Inferior parietal cortex (tissue), 1 donor: ENCODE results near the gene MYO5B.
"Not testable (repeated sequence)": the region's sequence is repeated elsewhere in the genome, so short reads cannot be mapped to it uniquely, and the experiment has no call there.

Experiments used
- DNase-seq: peaks from one replicate; pipeline ENCODE4 v3.0.0-alpha.2; 2016; ENCODE audit errors: extremely low spot score

MYO5B gene

DNA sequence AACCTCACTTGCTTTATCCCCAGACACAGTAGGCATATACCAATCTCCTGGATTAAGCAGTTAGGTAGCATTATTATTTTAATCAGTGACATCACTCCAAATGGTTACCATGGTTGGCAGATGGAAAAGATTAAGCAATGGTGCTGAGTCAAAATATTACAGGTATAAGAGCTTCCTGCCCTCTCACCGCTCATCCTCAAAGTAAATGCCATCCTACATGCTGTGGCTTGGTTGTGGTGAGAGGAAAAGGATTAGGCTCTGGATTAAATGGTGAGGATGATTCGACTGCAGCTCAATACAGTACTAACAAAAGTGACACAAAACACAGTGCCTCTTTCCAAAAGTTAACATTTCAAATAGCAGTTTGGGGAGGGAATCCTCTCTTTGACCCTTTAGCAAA is 272.7 kb downstream of the MYO5B start:
- no peak for DNase-seq

DNA sequence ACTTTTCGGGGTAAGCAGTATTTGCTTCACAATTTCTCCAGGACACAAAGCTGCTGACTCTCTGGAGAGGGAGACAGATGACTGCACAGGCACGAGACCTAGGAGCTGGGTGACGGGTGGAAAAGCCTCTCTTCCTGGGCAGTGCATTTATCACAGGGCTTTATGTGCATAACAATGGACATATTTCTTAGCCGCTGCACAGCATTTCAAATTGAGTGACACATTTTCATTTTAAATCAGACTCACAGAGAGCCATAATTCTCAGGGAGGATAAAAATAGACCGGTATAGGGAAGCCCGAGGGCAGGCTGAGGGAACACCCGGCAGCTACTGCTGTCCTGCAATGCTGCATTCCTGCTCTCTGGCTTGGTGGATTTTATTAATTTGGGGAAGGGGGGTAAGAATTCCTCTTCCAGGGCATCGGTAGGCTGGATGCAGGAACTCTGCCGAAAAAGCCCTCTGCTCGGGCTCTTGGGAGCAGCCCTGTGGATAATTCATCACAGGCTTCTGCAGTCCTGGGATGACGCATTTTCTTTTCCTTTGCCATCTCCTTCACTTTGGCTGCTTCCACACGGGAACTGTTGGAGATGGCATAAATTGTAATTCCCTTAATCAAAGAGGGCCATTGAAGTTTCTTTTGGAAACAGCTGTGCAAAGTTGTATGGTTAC is 273.5 kb downstream of the MYO5B start:
- no peak for DNase-seq

DNA sequence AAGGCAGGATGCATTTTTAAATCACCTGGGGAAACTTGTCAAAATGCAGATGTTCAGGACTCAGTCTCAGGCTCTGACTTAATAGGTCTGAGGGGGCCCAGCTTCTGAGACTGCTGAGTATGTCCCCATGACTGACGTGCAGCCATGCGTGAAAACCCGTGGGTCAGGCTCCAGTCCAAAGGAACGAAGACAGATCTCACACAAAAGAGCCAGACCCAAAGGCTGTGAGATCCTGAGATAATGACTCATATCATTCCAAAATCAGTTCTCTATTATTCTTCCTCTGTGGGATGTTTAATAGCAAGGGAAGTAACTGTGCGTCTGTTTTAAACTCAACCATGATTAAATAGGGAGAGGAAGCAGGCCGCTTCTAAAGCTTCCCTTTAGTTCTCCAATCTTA is 274.2 kb downstream of the MYO5B start:
- no peak for DNase-seq

DNA sequence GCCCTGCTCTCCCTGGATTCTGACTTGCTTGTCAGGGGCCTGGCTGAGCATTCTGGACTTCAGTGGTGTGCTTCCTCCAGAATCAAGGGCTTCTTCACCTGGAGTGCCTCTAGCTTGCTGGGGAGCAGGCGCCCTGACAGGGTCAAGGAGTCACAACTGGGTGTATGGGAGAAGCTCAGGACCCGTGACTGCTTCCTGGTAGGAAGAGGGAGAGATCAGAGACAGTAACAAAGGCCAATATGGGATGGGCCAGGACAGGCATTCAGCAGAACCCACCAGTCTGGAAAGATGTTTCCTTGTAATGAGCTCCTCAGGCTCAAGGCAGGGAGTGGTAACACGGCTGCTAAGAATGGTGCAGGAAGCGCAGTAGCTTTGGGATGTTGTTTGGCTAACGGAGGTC is 277.2 kb downstream of the MYO5B start:
- DNase-seq = no peak

GRCh38 chr18:49915352-49915751 is 279.6 kb downstream of the MYO5B start:
- no peak for DNase-seq

DNA sequence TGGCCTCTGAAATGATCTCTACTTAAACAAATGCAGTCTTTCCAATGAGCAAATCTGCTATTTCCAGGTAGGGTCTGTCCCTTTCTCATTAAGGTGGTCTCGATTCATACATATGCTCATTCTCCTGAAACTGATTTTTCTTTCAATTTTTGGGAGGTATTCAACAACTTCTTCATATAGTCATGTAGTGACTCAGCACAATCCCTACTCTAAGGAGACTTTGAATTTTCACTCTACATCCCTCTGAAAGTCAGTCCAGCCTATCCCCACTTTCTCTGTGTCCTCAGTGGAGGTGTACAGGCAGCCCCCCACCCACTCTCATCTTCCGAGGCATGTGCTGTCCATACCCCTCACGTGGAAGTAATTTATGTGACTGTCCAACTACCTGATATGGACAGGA is 281.7 kb downstream of the MYO5B start:
- no peak for DNase-seq

DNA sequence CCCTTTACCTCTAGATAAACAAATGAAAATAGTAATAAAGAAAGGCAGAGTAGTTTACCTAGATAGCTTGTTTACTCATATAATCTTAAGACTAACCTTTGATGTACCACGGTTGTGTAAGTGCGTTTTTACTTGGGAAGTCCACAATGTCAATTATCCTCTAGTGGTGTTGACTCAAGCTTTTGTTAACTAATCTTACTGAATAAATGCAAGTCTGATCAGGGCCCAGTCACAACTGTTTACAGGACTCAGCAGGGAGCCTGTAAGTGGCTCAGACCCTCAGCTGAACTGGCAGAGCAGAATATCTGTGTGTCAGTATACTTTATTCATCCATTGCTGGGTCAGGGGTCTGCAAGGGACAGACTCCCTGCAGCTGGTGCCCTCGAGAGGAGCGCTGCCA is 283.5 kb downstream of the MYO5B start:
- DNase-seq = no peak

DNA sequence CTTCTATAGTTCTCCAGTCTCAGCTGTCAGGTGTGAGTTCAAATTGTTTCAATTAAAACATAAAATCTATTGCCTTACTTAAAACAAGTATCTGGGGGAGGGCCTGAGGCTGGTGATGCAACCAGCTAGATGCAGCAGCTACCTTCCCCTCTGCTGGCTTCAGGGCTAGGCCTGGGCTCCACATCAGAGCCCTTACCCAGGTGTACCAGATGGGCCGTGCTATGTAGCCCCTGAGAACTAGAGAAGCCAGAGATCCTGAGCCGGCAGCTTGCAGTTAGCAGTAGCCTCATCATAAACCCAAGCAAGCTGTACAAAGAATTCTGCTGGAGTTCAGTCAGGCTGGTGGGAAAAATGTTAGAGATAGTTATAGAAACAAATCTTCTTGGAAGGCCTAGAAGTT is 284.0 kb downstream of the MYO5B start:
- DNase-seq = no peak

DNA sequence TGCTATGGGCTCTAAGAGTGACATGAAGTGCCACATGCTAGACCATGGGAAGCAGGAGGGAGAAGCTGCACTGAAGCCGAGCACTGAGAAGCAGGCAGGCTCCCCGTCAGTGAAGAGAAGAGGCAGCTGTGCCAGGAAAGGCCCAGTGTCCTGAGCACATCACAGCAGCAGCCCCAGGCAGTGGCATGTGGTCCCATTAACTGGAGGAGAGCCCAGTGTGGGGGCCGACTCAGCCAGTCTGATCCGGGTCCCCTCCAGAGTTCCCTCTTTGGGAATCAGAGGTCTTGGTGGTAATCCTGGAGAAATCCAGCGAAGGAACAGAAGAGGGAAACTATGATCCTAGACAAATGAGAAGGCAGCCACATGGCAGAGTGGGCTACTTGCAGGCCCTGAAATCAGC is 284.9 kb downstream of the MYO5B start:
- DNase-seq = no peak

DNA sequence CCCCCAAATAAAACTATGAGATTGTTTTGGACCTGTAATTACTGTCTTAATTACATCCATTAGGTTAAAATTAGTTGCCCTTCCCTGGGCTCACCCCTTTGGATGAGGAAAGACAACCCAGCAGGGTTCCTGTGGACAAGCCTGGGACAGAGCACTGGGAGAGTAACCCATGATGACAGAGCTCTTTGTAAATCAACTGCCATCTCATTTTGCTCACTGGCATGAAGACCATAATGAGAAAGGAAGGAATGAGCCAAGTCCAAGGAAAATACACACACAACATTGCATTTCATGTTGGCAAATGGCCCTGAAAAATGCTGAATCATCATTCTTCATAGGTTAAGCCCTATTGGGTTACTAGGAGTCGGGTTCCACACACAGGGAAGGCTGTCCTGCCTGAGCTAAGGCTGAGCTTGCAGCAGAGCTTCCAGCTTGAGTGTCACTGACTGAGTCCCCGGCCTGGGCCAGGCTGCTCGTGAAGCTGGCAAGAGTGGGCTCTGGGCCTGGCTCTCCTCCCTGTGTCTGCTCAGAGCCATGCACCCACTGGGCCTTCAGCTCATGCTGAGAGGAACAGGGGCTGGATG is 287.5 kb downstream of the MYO5B start:
- no peak for DNase-seq

- no peak for DNase-seq
These were observed 289.2 kb downstream of the MYO5B start for GRCh38 chr18:49905771-49906170.

GRCh38 chr18:49904871-49905555 is 289.9 kb downstream of the MYO5B start:
- no peak for DNase-seq

GRCh38 chr18:49901862-49902340 is 293.0 kb downstream of the MYO5B start:
- no peak for DNase-seq

GRCh38 chr18:49899657-49900330 is 295.2 kb downstream of the MYO5B start:
- DNase-seq = no peak

GRCh38 chr18:49898421-49898820 is 296.5 kb downstream of the MYO5B start:
- peak; percentile 60 for DNase-seq

GRCh38 chr18:49894517-49895226 is 300.3 kb downstream of the MYO5B start:
- no peak for DNase-seq

DNA sequence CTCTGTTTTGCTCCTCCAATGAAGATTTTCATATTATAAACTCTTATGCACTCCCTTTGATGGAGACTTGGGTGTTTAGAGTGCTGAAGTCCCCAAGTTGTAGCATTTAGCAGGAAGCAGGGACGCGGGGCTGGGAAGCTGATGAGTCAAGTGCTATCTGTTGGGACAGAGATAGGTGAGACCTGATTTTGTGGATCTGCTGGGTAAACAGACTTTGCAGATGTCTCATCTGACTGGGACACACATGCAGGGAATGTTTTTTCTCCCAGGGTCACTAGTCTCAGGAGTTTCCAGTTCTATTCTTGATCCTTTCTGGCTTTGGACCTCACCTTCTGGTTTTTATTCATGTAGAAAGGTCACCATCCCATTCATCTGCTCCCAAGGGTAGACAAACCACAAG is 301.9 kb downstream of the MYO5B start:
- no peak for DNase-seq

DNA sequence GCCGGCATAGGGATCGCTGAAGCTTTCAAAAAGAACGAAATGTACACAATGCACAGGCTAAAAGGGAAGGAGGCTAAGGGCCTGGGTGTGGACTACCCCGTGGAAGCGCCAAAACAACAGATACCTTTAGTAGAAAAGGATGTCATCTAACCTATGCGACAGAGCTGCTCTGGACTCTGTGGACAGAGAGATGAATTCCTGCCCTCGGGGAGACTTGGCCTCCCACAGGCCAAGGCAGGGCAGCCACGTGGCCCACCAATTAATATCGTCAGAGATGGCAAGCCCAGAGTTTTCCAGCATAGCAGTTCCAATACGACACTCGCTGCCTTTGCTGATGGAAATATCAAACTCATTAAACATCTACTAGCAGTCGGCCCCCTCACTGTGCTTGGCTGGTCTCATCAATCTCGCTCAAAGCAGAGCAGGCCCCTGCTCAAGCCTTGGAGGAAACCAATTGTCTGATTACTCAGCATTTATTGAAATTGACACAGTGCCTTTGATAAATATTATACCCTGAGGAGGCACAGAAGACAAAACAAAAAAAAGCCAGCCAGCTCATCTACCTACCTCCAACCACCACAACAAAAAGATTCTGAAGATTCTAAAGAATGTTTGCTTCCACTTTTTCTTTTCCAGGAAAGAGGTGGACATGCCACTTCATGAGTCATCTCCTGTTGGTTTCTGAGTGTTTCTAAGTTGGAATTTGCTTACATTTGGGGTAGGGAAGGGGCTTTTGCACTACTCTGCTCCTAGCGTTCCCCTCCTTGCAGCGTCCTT is 302.6 kb downstream of the MYO5B start:
- no peak for DNase-seq

- no peak for DNase-seq
These were observed 304.9 kb downstream of the MYO5B start for GRCh38 chr18:49890041-49890440.

GRCh38 chr18:49889552-49889951 is 305.4 kb downstream of the MYO5B start:
- DNase-seq = not testable (repeated sequence)
